ENCODE measurements around the gene NLGN1. TPM values are rescaled to one million over a fixed set of nuclear protein-coding genes. Genes with fewer than 3 reads are reported as not detected.

The NLGN1 gene
- polyA plus RNA-seq, 1 donor from 2014 or later: 2.7 TPM

- H3K4me3 ChIP-seq (ENCODE audit: low read length): no peak overlapping the region
- H3K9me3 ChIP-seq (ENCODE audit: low read length): no peaks in the 10 kb centered on the region
- no peaks in the 10 kb centered on the region for H3K36me3 ChIP-seq (ENCODE audit: insufficient read depth, low read length)
- H3K27me3 ChIP-seq (ENCODE audit: insufficient read depth, low read depth, low read length): no peaks in the 10 kb centered on the region
- no peaks in the 10 kb centered on the region for H3K9me2 ChIP-seq (ENCODE audit: insufficient read depth, low read length)
- H3K9ac ChIP-seq (ENCODE audit: low read length): no peak overlapping the region
- no peak overlapping the region for H2AFZ ChIP-seq (ENCODE audit: low read depth, low read length)
- no peak overlapping the region for H3K4me2 ChIP-seq (ENCODE audit: low read length)
- no peaks in the 10 kb centered on the region for H4K20me1 ChIP-seq (ENCODE audit: insufficient read depth)
- H3K27ac ChIP-seq (ENCODE audit: low read length): no peak overlapping the region
- H3F3A ChIP-seq (ENCODE audit: insufficient read depth, low read length, poor library complexity, severe bottlenecking): no peaks in the 10 kb centered on the region
- TF ChIP-seq MXI1 (conservative IDR thresholded peaks at IDR 0.05; ENCODE audit: poor library complexity, severe bottlenecking) (no peak), TAF1 (IDR thresholded peaks at IDR 0.05; ENCODE audit: low read depth) (no peak), POLR2AphosphoS5 (IDR thresholded peaks at IDR 0.05) (no peak), EZH2 (IDR thresholded peaks at IDR 0.05; ENCODE audit: borderline replicate concordance, insufficient read depth, low read length, poor library complexity, severe bottlenecking) (no peak), REST (IDR thresholded peaks at IDR 0.05; ENCODE audit: borderline replicate concordance) (no peak), EP300 (conservative IDR thresholded peaks at IDR 0.05; ENCODE audit: poor library complexity, severe bottlenecking) (no peak), RAD21 (conservative IDR thresholded peaks at IDR 0.05) (no peak)
- TF ChIP-seq, protein P1, sequence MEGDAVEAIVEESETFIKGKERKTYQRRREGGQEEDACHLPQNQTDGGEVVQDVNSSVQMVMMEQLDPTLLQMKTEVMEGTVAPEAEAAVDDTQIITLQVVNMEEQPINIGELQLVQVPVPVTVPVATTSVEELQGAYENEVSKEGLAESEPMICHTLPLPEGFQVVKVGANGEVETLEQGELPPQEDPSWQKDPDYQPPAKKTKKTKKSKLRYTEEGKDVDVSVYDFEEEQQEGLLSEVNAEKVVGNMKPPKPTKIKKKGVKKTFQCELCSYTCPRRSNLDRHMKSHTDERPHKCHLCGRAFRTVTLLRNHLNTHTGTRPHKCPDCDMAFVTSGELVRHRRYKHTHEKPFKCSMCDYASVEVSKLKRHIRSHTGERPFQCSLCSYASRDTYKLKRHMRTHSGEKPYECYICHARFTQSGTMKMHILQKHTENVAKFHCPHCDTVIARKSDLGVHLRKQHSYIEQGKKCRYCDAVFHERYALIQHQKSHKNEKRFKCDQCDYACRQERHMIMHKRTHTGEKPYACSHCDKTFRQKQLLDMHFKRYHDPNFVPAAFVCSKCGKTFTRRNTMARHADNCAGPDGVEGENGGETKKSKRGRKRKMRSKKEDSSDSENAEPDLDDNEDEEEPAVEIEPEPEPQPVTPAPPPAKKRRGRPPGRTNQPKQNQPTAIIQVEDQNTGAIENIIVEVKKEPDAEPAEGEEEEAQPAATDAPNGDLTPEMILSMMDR (IDR thresholded peaks at IDR 0.05; ENCODE audit: poor library complexity, severe bottlenecking): no peak
- H3K79me2 ChIP-seq (replicated peaks; ENCODE audit: insufficient read depth, low read length): no peaks in the 10 kb centered on the region
These were observed 648.8 kb downstream of the NLGN1 start for GRCh38 chr3:174046311-174046710.

DNA sequence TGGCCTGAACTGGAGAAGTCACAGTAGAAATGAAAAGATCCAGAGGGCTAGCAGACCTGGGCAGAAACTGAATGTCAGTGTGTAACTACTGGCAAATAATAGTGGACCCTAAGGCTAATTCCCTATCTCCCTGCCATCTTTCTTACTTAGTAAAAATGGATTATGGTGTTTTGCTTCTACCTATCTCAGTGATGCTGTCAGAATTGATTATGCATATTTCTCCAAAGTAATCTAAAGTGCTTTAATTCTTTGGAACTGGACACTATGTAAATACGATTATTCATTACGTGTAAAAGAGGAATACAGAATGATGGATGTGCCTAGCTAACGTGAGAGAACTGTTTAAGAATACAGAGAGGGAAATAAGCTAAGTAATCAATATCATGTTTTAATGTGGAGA is 651.9 kb downstream of the NLGN1 start:
- Histone ChIP-seq H3K27ac (ENCODE audit: low read length) (no peak overlapping the region), H3K9me3 (ENCODE audit: low read length) (no peaks in the 10 kb centered on the region), H4K20me1 (ENCODE audit: insufficient read depth) (no peaks in the 10 kb centered on the region), H3F3A (ENCODE audit: insufficient read depth, low read length, poor library complexity, severe bottlenecking) (no peaks in the 10 kb centered on the region), H3K79me2 (replicated peaks; ENCODE audit: insufficient read depth, low read length) (no peaks in the 10 kb centered on the region), H3K4me3 (ENCODE audit: low read length) (no peak overlapping the region), H3K9me2 (ENCODE audit: insufficient read depth, low read length) (no peaks in the 10 kb centered on the region), H3K36me3 (ENCODE audit: insufficient read depth, low read length) (no peaks in the 10 kb centered on the region), H3K9ac (ENCODE audit: low read length) (no peak overlapping the region), H2AFZ (ENCODE audit: low read depth, low read length) (no peak overlapping the region), H3K4me2 (ENCODE audit: low read length) (no peak overlapping the region), H3K27me3 (ENCODE audit: insufficient read depth, low read depth, low read length) (no peaks in the 10 kb centered on the region)
- no peak for TF ChIP-seq RAD21 (conservative IDR thresholded peaks at IDR 0.05)
- TF ChIP-seq, protein P1 (IDR thresholded peaks at IDR 0.05; ENCODE audit: poor library complexity, severe bottlenecking): no peak
- no peak for TF ChIP-seq MXI1 (conservative IDR thresholded peaks at IDR 0.05; ENCODE audit: poor library complexity, severe bottlenecking)
- no peak for TF ChIP-seq EP300 (conservative IDR thresholded peaks at IDR 0.05; ENCODE audit: poor library complexity, severe bottlenecking)
- no peak for TF ChIP-seq SMC3 (conservative IDR thresholded peaks at IDR 0.05; ENCODE audit: poor library complexity)
- TF ChIP-seq REST (IDR thresholded peaks at IDR 0.05; ENCODE audit: borderline replicate concordance): no peak
- TF ChIP-seq TAF1 (IDR thresholded peaks at IDR 0.05; ENCODE audit: low read depth): no peak
- no peak for TF ChIP-seq POLR2AphosphoS5 (IDR thresholded peaks at IDR 0.05)
- TF ChIP-seq EZH2 (IDR thresholded peaks at IDR 0.05; ENCODE audit: borderline replicate concordance, insufficient read depth, low read length, poor library complexity, severe bottlenecking): no peak

Data from neural cell (in vitro differentiated cells).